ENCODE results near the gene RFWD3.

RFWD3 gene

GRCh38 chr16:74605332-74605731, 61.3 kb downstream of the RFWD3 start:
- Mint-ChIP-seq H3K36me3 (ENCODE audit: low read depth) (peaks cover 21% of the 10 kb centered on the region), H3K4me1 (peaks cover 43% of the 10 kb centered on the region), H3K27ac (no peak overlapping the region), H3K27me3 (ENCODE audit: low read depth, poor library complexity) (no peaks in the 10 kb centered on the region), H3K4me3 (peak overlapping the region; percentile 98), H3K9me3 (peaks cover 2% of the 10 kb centered on the region)
- DNase-seq, result no peak
- TF ChIP-seq CTCF (IDR thresholded peaks at IDR 0.05), result no peak

DNA sequence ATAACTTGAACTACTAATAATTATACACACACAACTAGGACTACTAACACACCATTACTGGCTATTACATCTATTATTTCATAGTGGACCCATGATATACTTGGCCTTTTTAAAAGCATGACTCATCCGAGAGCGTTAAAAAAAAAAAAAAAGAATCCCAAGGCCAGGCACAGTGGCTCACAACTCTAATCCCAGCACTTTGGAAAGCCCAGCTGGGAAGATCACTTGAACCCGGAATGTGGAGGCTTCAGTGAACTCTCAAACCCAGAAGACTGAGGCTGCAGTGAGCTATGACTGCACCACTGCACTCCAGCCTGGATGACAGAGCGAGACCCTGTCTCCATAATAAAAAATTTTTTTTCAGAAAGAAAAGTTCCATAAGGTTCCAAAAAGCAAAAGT, 62.8 kb downstream of the RFWD3 start:
- TF ChIP-seq CTCF (IDR thresholded peaks at IDR 0.05), result no peak
- H3K4me3 Mint-ChIP-seq, result peak overlapping the region; percentile 98
- H3K27me3 Mint-ChIP-seq (ENCODE audit: low read depth, poor library complexity), result no peaks in the 10 kb centered on the region
- H3K4me1 Mint-ChIP-seq, result peaks cover 43% of the 10 kb centered on the region
- no peak overlapping the region for H3K27ac Mint-ChIP-seq
- peaks cover 2% of the 10 kb centered on the region for H3K9me3 Mint-ChIP-seq
- peaks cover 35% of the 10 kb centered on the region for H3K36me3 Mint-ChIP-seq (ENCODE audit: low read depth)
- DNase-seq, result no peak

GRCh38 chr16:74601126-74601871, 65.4 kb downstream of the RFWD3 start:
- H3K27me3 Mint-ChIP-seq (ENCODE audit: low read depth, poor library complexity), result no peaks in the 10 kb centered on the region
- TF ChIP-seq CTCF (IDR thresholded peaks at IDR 0.05), result no peak
- DNase-seq, result no peak
- H3K9me3 Mint-ChIP-seq, result peaks cover 5% of the 10 kb centered on the region
- H3K36me3 Mint-ChIP-seq (ENCODE audit: low read depth), result peaks cover 59% of the 10 kb centered on the region
- H3K4me1 Mint-ChIP-seq, result peaks cover 30% of the 10 kb centered on the region
- peak overlapping the region; percentile 69 for H3K27ac Mint-ChIP-seq
- H3K4me3 Mint-ChIP-seq, result no peak overlapping the region

- DNase-seq, result no peak
- Mint-ChIP-seq H3K9me3 (peaks cover 14% of the 10 kb centered on the region), H3K4me1 (no peaks in the 10 kb centered on the region), H3K27ac (no peak overlapping the region), H3K36me3 (ENCODE audit: low read depth) (peaks cover 82% of the 10 kb centered on the region), H3K4me3 (no peak overlapping the region), H3K27me3 (ENCODE audit: low read depth, poor library complexity) (no peaks in the 10 kb centered on the region)
- no peak for TF ChIP-seq CTCF (IDR thresholded peaks at IDR 0.05)
Observed at GRCh38 chr16:74596586-74596985, 70.1 kb downstream of the RFWD3 start.

- no peak for TF ChIP-seq CTCF (IDR thresholded peaks at IDR 0.05)
- Mint-ChIP-seq H3K9me3 (peaks cover 14% of the 10 kb centered on the region), H3K4me1 (peaks cover 3% of the 10 kb centered on the region), H3K27me3 (ENCODE audit: low read depth, poor library complexity) (peaks cover 2% of the 10 kb centered on the region), H3K36me3 (ENCODE audit: low read depth) (peaks cover 72% of the 10 kb centered on the region), H3K27ac (peak overlapping the region; percentile 47), H3K4me3 (no peak overlapping the region)
- no peak for DNase-seq
Observed at GRCh38 chr16:74592847-74593246, 73.8 kb downstream of the RFWD3 start.
